ENCODE data around the gene STX18.

GRCh38 chr4:4575284-4576211, 33.7 kb upstream of the STX18 start:
- TF ChIP-seq CTCF (IDR thresholded peaks at IDR 0.05) (peak; percentile 20 to 67 (median 55)), POLR2A (IDR thresholded peaks at IDR 0.05) (no peak), EP300 (IDR thresholded peaks at IDR 0.05) (no peak)
